OCI-LY1 (cell line): ENCODE measurements around the gene SH3GLB1.

ENCODE experiments used
- EZH2 ChIP-seq: fragments of 200-600 bp; sonication (generic), shearing (Covaris generic); IDR thresholded peaks from 2 replicates; pipeline ENCODE4 v1.8.0; 2017; ENCODE audit warnings: borderline replicate concordance, mixed run types, mild to moderate bottlenecking, antibody characterized with exemption, low read length, moderate library complexity, mixed read lengths
- TF ChIP-seq, protein P1 (sequence below): fragments of 200-600 bp; sonication (generic), shearing (Covaris generic); IDR thresholded peaks from 2 replicates; pipeline ENCODE4 v1.5.1; 2017; ENCODE audit warnings: mild to moderate bottlenecking, antibody characterized with exemption, low read length, moderate library complexity, mixed read lengths

DNA sequence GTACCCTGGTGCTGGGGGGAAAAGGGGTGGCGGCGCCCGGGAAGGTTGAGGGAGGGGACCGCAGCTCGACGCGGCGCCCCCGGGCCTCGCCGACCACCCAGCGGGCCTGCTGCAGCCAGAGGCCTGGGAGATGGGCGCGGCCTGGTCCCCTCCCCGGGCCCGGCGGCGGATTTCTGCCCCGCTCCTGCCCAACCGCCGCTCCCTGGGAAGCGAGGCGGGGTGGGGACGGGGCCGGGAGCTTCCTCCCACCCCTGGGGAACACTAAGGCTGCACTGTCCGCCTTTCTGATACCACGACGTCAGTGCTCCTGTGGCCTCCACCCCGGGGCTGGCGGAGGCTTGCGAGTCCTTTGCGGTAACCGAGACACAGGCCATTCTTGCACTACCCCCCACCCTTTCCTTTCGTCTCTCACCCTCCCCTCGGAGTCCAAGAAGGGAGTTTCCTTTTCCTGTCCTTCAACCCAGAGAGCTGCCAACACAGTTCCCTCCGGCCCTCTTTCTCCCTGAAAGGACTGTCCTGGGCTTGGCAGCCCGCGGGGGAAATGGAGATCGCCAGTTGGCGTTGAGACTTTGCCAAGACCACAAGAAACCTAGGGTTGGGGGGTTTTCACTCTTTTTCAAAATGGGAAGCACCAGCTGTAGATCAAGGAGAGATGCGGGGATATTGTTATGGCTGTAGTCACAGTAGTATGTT lies 742 bp downstream of the SH3GLB1 start:
- TF ChIP-seq, protein P1, sequence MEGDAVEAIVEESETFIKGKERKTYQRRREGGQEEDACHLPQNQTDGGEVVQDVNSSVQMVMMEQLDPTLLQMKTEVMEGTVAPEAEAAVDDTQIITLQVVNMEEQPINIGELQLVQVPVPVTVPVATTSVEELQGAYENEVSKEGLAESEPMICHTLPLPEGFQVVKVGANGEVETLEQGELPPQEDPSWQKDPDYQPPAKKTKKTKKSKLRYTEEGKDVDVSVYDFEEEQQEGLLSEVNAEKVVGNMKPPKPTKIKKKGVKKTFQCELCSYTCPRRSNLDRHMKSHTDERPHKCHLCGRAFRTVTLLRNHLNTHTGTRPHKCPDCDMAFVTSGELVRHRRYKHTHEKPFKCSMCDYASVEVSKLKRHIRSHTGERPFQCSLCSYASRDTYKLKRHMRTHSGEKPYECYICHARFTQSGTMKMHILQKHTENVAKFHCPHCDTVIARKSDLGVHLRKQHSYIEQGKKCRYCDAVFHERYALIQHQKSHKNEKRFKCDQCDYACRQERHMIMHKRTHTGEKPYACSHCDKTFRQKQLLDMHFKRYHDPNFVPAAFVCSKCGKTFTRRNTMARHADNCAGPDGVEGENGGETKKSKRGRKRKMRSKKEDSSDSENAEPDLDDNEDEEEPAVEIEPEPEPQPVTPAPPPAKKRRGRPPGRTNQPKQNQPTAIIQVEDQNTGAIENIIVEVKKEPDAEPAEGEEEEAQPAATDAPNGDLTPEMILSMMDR, result no peak
- TF ChIP-seq EZH2, result no peak
